IMR-90 (cell line): ENCODE measurements around the gene PRSS53. TPM values are rescaled to one million over a fixed set of nuclear protein-coding genes. Genes with fewer than 3 reads are reported as not detected.

Source experiments
- ATAC-seq: fragments of 200-7000 bp; cut with Tn5 transposase; 2 replicates; pipeline ENCODE4 v1.9.1; 2020; ENCODE audit warnings: low read depth, mild to moderate bottlenecking, moderate library complexity
- BruUV-seq: library from RNA; stranded (reverse); fragments of 400-500 nt; replicated peaks from 2 replicates; lab custom pipeline; 2021; lab: Mats Ljungman, UMichigan
- CTCF ChIA-PET: fragments of 300-600 bp; formaldehyde crosslinking; extraction: SDS; loops from one replicate; lab custom pipeline; 2021; ENCODE audit warnings: antibody characterized with exemption; lab: Yijun Ruan, JAX
- POLR2A ChIA-PET: fragments of 300-600 bp; sonication (Branson Sonifier 250); formaldehyde crosslinking; loops from one replicate; lab custom pipeline; 2022; ENCODE audit warnings: antibody characterized with exemption; ENCODE audit not compliant: unreplicated experiment; lab: Charles Lee
- DNase-seq: peaks from one replicate; pipeline ENCODE4 v3.0.0; 2013
- H2AFZ ChIP-seq: replicated peaks from 2 replicates; pipeline ENCODE3; 2013; ENCODE audit warnings: low read length, mild to moderate bottlenecking; ENCODE audit not compliant: poor library complexity
- H2AK5ac ChIP-seq: 2 replicates; pipeline ENCODE4 v1.6.1; 2013; ENCODE audit warnings: low read depth, low read length, inconsistent platforms
- H2AK9ac ChIP-seq: replicated peaks from 2 replicates; pipeline ENCODE3; 2013; ENCODE audit warnings: mild to moderate bottlenecking, low read depth, low read length, moderate library complexity; ENCODE audit not compliant: poor library complexity
- H2BK120ac ChIP-seq: 2 replicates; pipeline ENCODE4 v1.6.1; 2013; ENCODE audit warnings: low read depth, low read length, inconsistent platforms
- H2BK15ac ChIP-seq: 3 replicates; pipeline ENCODE4 v1.6.1; 2013; ENCODE audit warnings: low read depth, low read length, inconsistent platforms
- H2BK20ac ChIP-seq: 2 replicates; pipeline ENCODE4 v1.6.1; 2013; ENCODE audit warnings: low read depth, mild to moderate bottlenecking, inconsistent platforms, low read length, moderate library complexity
- H2BK5ac ChIP-seq: 2 replicates; pipeline ENCODE4 v1.6.1; 2013; ENCODE audit warnings: mild to moderate bottlenecking, low read depth, low read length, inconsistent platforms; ENCODE audit not compliant: poor library complexity, severe bottlenecking
- H3K14ac ChIP-seq: replicated peaks from 2 replicates; pipeline ENCODE4 v1.6.1; 2013; ENCODE audit warnings: low read depth, low read length, inconsistent platforms
- H3K18ac ChIP-seq: 2 replicates; pipeline ENCODE4 v1.6.1; 2013; ENCODE audit warnings: low read depth, low read length, control low read depth
- H3K23ac ChIP-seq: 2 replicates; pipeline ENCODE4 v1.6.1; 2013; ENCODE audit warnings: low read depth, low read length, inconsistent platforms
- H3K27ac ChIP-seq: 2 replicates; pipeline ENCODE4 v1.5.1; 2013; ENCODE audit warnings: mild to moderate bottlenecking, control low read depth, low read length; ENCODE audit not compliant: insufficient read depth
- H3K27me3 ChIP-seq: 2 replicates; pipeline ENCODE4 v1.6.1; 2013; ENCODE audit warnings: low read length; ENCODE audit not compliant: control insufficient read depth, insufficient read depth
- H3K36me3 ChIP-seq: 2 replicates; pipeline ENCODE4 v1.6.1; 2013; ENCODE audit warnings: low read length, mixed read lengths; ENCODE audit not compliant: control insufficient read depth, insufficient read depth
- H3K4ac ChIP-seq: 2 replicates; pipeline ENCODE4 v1.6.1; 2013; ENCODE audit warnings: low read depth, low read length, inconsistent platforms
- H3K4me1 ChIP-seq: 2 replicates; pipeline ENCODE4 v1.6.1; 2013; ENCODE audit warnings: low read length, mixed read lengths; ENCODE audit not compliant: control insufficient read depth, insufficient read depth
- H3K4me2 ChIP-seq: 2 replicates; pipeline ENCODE4 v1.6.1; 2013; ENCODE audit warnings: low read depth, mild to moderate bottlenecking, control low read depth, low read length, moderate library complexity
- H3K4me3 ChIP-seq: 2 replicates; pipeline ENCODE4 v1.5.1; 2013; ENCODE audit warnings: low read depth, mild to moderate bottlenecking, control low read depth, low read length, moderate library complexity; ENCODE audit not compliant: insufficient read depth
- H3K56ac ChIP-seq: 2 replicates; pipeline ENCODE4 v1.6.1; 2013; ENCODE audit warnings: low read length, inconsistent platforms; ENCODE audit not compliant: insufficient read depth; ENCODE audit errors: extremely low read depth
- H3K79me1 ChIP-seq, 2 experiments: 2 replicates each; pipeline ENCODE4 v1.6.1; 2013; ENCODE audit warnings: low read length in 2 of 2, inconsistent platforms in 1 of 2, low read depth in 1 of 2
- H3K9ac ChIP-seq: 2 replicates; pipeline ENCODE4 v1.6.1; 2013; ENCODE audit warnings: low read depth, low read length, control low read depth
- H3K9me1 ChIP-seq: 2 replicates; pipeline ENCODE4 v1.6.1; 2013; ENCODE audit warnings: low read length, inconsistent platforms; ENCODE audit not compliant: insufficient read depth
- H3K9me3 ChIP-seq: 2 replicates; pipeline ENCODE4 v1.6.1; 2013; ENCODE audit warnings: low read length; ENCODE audit not compliant: control insufficient read depth, insufficient read depth
- H4K20me1 ChIP-seq: 2 replicates; pipeline ENCODE4 v1.6.1; 2013; ENCODE audit warnings: low read length, inconsistent platforms; ENCODE audit not compliant: insufficient read depth
- H4K5ac ChIP-seq: 2 replicates; pipeline ENCODE4 v1.6.1; 2013; ENCODE audit warnings: mild to moderate bottlenecking, low read depth, low read length, control low read depth
- H4K8ac ChIP-seq, 2 experiments: 2 replicates each; pipeline ENCODE4 v1.6.1; 2013; ENCODE audit warnings: low read depth in 2 of 2, low read length in 2 of 2, control low read depth in 1 of 2, inconsistent platforms in 1 of 2
- H4K91ac ChIP-seq: 2 replicates; pipeline ENCODE4 v1.6.1; 2013; ENCODE audit warnings: low read depth, low read length, inconsistent platforms; ENCODE audit not compliant: insufficient read depth
- BHLHE40 ChIP-seq: fragments of 150-350 bp; IDR thresholded peaks from 2 replicates; pipeline ENCODE4 v1.6.1; 2016; ENCODE audit warnings: mild to moderate bottlenecking, low read depth, low read length
- CHD1 ChIP-seq: IDR thresholded peaks from 2 replicates; pipeline ENCODE4 v1.6.1; 2012; ENCODE audit warnings: low read depth, low read length, improper control_type of control experiment
- FOS ChIP-seq: fragments of 150-350 bp; IDR thresholded peaks from 2 replicates; pipeline ENCODE4 v1.6.1; 2016; ENCODE audit warnings: low read depth, low read length
- MAFK ChIP-seq: IDR thresholded peaks from 2 replicates; pipeline ENCODE4 v1.6.1; 2012; ENCODE audit warnings: low read depth, low read length, improper control_type of control experiment
- MAZ ChIP-seq: IDR thresholded peaks from 2 replicates; pipeline ENCODE4 v1.6.1; 2012; ENCODE audit warnings: low read depth, mild to moderate bottlenecking, low read length, improper control_type of control experiment, moderate library complexity, borderline replicate concordance
- NFE2L2 ChIP-seq: fragments of 150-350 bp; IDR thresholded peaks from 2 replicates; pipeline ENCODE4 v1.6.1; 2016; ENCODE audit warnings: low read depth, mild to moderate bottlenecking, low read length
- RAD21 ChIP-seq: IDR thresholded peaks from 2 replicates; pipeline ENCODE4 v1.6.1; 2012; ENCODE audit warnings: low read length, improper control_type of control experiment
- RCOR1 ChIP-seq: IDR thresholded peaks from 2 replicates; pipeline ENCODE4 v1.6.1; 2012; ENCODE audit warnings: mild to moderate bottlenecking, low read length, improper control_type of control experiment; ENCODE audit not compliant: insufficient replicate concordance
- RFX5 ChIP-seq: IDR thresholded peaks from 2 replicates; pipeline ENCODE4 v1.8.0; 2012; ENCODE audit warnings: low read depth, mild to moderate bottlenecking, low read length, moderate library complexity
- SMC3 ChIP-seq: fragments of 150-350 bp; IDR thresholded peaks from 2 replicates; pipeline ENCODE4 v1.6.1; 2016; ENCODE audit warnings: low read depth, mild to moderate bottlenecking, antibody characterized with exemption, low read length, moderate library complexity
- WGBS, 2 experiments: methylation state at CpG; one replicate each; pipeline versions ENCODE4 v1.1.5 to v1.1.7; 2013; ENCODE audit warnings: missing lambda C conversion rate in 2 of 2; ENCODE audit not compliant: insufficient read length in 1 of 2; ENCODE audit errors: extremely low coverage in 2 of 2; 5-methylcytosine and 5-hydroxymethylcytosine counted together
- dilution Hi-C: fragments of 300-500 bp; cut with HindIII; formaldehyde crosslinking; loops from one replicate; pipeline ENCODE4 v1.14.3; 2018; ENCODE audit warnings: low sequenced_read_pairs; ENCODE audit not compliant: unreplicated experiment
- in situ Hi-C: fragments of 300-500 bp; cut with MboI; formaldehyde crosslinking; loops from 3 replicates; pipeline ENCODE4 v1.14.3; 2019; ENCODE audit warnings: low sequenced_read_pairs, inconsistent platforms, mixed read lengths
- intact Hi-C: fragments of 100-400 bp; cut with micrococcal nuclease; formaldehyde crosslinking; loops from 2 replicates; pipeline ENCODE4 v1.10.0; 2022
- polyA plus RNA-seq, 3 experiments: library from polyadenylated mRNA; depleted of rRNA; stranded (reverse); fragments of >200 nt; gene quantifications; 2 replicates each; pipeline ENCODE4 v1.2.3, GENCODE V29; 2012; ENCODE audit warnings: low replicate concordance in 1 of 3
- total RNA-seq: library from RNA; depleted of rRNA; stranded (reverse); fragments of >200 nt; gene quantifications from 2 replicates; pipeline ENCODE4 v1.2.3, GENCODE V29; 2012
- TF ChIP-seq, protein P1 (sequence below): fragments of 150-350 bp; IDR thresholded peaks from 2 replicates; pipeline ENCODE4 v1.6.1; 2016; ENCODE audit warnings: low read depth, mild to moderate bottlenecking, low read length, moderate library complexity, borderline replicate concordance
- TF ChIP-seq, protein P2 (sequence below): conservative IDR thresholded peaks from 2 replicates; pipeline ENCODE4 v1.5.1; 2012; ENCODE audit warnings: mild to moderate bottlenecking, low read depth, low read length, improper control_type of control experiment
- TF ChIP-seq, protein P3 (sequence below): fragments of 150-350 bp; IDR thresholded peaks from 2 replicates; pipeline ENCODE4 v1.6.1; 2017; ENCODE audit warnings: mild to moderate bottlenecking, antibody characterized with exemption, low read length, low read depth

The PRSS53 gene
- total and polyA plus RNA-seq, 2 of the 4 experiments (the other 2 are of a cell fraction) = 0.72 to 5.9 TPM

DNA sequence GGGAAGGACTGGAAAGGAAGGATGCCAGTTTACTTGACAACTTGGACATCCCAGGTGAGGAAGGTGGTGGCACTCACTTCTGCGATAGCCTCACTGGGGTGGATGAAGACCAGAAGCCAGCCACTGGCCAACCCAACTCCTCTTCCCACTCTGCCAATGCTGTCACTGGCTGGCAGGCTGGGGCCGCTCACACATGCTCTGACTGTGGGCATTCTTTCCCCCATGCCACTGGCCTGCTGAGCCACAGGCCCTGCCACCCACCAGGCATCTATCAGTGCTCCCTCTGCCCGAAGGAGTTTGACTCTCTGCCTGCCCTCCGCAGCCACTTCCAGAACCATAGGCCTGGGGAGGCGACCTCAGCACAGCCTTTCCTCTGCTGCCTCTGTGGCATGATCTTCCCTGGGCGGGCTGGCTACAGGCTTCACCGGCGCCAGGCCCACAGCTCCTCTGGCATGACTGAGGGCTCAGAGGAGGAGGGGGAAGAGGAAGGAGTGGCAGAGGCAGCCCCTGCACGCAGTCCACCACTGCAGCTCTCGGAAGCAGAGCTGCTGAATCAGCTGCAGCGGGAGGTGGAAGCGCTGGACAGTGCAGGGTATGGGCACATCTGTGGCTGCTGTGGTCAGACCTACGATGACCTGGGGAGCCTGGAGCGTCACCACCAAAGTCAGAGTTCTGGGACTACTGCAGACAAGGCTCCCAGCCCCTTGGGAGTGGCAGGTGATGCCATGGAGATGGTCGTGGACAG, 10.0 kb downstream of the PRSS53 start:
- POLR2A ChIA-PET = interaction anchor here (0.7 kb wide), 1 partner anchor 391 kb away, joined by 3 read pairs; no protein-coding TSS in a partner anchor
- WGBS, 2 experiments = 93% methylated on average over 10 of the region's 15 CpGs; no CpG with 5 or more reads in 1 of the 2 experiments
- BruUV-seq = no TSS peak

More for the DNA sequence above, 10.0 kb downstream of the PRSS53 start:
- TF ChIP-seq MAFK = no peak
- no peak for TF ChIP-seq RAD21
- no peak for TF ChIP-seq RFX5
- TF ChIP-seq, protein P1, sequence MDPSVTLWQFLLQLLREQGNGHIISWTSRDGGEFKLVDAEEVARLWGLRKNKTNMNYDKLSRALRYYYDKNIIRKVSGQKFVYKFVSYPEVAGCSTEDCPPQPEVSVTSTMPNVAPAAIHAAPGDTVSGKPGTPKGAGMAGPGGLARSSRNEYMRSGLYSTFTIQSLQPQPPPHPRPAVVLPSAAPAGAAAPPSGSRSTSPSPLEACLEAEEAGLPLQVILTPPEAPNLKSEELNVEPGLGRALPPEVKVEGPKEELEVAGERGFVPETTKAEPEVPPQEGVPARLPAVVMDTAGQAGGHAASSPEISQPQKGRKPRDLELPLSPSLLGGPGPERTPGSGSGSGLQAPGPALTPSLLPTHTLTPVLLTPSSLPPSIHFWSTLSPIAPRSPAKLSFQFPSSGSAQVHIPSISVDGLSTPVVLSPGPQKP = no peak
- no peak for TF ChIP-seq BHLHE40
- TF ChIP-seq FOS = no peak
- TF ChIP-seq, protein P2, sequence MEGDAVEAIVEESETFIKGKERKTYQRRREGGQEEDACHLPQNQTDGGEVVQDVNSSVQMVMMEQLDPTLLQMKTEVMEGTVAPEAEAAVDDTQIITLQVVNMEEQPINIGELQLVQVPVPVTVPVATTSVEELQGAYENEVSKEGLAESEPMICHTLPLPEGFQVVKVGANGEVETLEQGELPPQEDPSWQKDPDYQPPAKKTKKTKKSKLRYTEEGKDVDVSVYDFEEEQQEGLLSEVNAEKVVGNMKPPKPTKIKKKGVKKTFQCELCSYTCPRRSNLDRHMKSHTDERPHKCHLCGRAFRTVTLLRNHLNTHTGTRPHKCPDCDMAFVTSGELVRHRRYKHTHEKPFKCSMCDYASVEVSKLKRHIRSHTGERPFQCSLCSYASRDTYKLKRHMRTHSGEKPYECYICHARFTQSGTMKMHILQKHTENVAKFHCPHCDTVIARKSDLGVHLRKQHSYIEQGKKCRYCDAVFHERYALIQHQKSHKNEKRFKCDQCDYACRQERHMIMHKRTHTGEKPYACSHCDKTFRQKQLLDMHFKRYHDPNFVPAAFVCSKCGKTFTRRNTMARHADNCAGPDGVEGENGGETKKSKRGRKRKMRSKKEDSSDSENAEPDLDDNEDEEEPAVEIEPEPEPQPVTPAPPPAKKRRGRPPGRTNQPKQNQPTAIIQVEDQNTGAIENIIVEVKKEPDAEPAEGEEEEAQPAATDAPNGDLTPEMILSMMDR = no peak
- no peak for TF ChIP-seq NFE2L2
- no peak for TF ChIP-seq RCOR1
- TF ChIP-seq CHD1 = no peak
- TF ChIP-seq, protein P3, sequence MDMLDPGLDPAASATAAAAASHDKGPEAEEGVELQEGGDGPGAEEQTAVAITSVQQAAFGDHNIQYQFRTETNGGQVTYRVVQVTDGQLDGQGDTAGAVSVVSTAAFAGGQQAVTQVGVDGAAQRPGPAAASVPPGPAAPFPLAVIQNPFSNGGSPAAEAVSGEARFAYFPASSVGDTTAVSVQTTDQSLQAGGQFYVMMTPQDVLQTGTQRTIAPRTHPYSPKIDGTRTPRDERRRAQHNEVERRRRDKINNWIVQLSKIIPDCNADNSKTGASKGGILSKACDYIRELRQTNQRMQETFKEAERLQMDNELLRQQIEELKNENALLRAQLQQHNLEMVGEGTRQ = no peak
- TF ChIP-seq MAZ = no peak
- no peak for TF ChIP-seq SMC3
- dilution Hi-C loops = no loop called here
- H2BK15ac ChIP-seq = no peak overlapping the region
- H3K79me1 ChIP-seq = peaks cover 18 to 65% of the 10 kb centered on the region in 2 experiments
- H4K8ac ChIP-seq = no peak overlapping the region
- H4K5ac ChIP-seq = no peak overlapping the region
- H3K23ac ChIP-seq = no peak overlapping the region
- H3K27me3 ChIP-seq = no peaks in the 10 kb centered on the region
- H4K20me1 ChIP-seq = peaks cover 19% of the 10 kb centered on the region
- ATAC-seq (no peak), DNase-seq (no peak)
- H3K4me2 ChIP-seq = no peak overlapping the region
- CTCF ChIA-PET = no interaction called here
- intact Hi-C loops = loop anchor here (10.0 kb wide), 1 partner anchor 124 kb away; the partner anchor contains the start of gene SETD1A
- H3K18ac ChIP-seq = no peak overlapping the region
- in situ Hi-C loops = loop anchor here (10.0 kb wide), 1 partner anchor 386 kb away; no protein-coding TSS in a partner anchor
- H3K9ac ChIP-seq = no peak overlapping the region
- H2AK9ac ChIP-seq = no peak overlapping the region
- H2BK120ac ChIP-seq = no peak overlapping the region
- no peak overlapping the region for H3K4ac ChIP-seq
- H3K27ac ChIP-seq = no peak overlapping the region
- H3K9me3 ChIP-seq = no peaks in the 10 kb centered on the region
- H3K36me3 ChIP-seq = peaks cover 70% of the 10 kb centered on the region
- no peak overlapping the region for H3K4me3 ChIP-seq
- H2AFZ ChIP-seq = no peak overlapping the region
- no peak overlapping the region for H3K56ac ChIP-seq
- peaks cover 2% of the 10 kb centered on the region; the same call in 1 of the 2 replicates for H3K9me1 ChIP-seq
- no peak overlapping the region for H2BK5ac ChIP-seq
- H3K14ac ChIP-seq = no peak overlapping the region
- no peaks in the 10 kb centered on the region for H3K4me1 ChIP-seq
- no peak overlapping the region for H2AK5ac ChIP-seq
- no peak overlapping the region for H2BK20ac ChIP-seq
- H4K91ac ChIP-seq = no peak overlapping the region
